Activated CD4-positive, CD25-positive, alpha-beta regulatory T cell treated with anti-CD3 and anti-CD28 coated beads, Interleukin-2, amount 50 U/mL, for 24 hours (primary cell): Measurements from ENCODE around the gene AKAP11.
A peak's percentile ranks its signal among the peaks of the same experiment; 100 is the strongest.

Experiments
- ATAC-seq, 2 donors: fragments of 150-1000 bp; cut with Tn5 transposase; one replicate each; pipeline ENCODE4 v1.10.0; 2021; ENCODE audit warnings: mild to moderate bottlenecking in 1 of 2, moderate library complexity in 1 of 2

The AKAP11 gene

GRCh38 chr13:42275506-42275905 is 3.6 kb downstream of the AKAP11 start:
- peak; percentile 15 to 17 for ATAC-seq

GRCh38 chr13:42276683-42277082 is 4.7 kb downstream of the AKAP11 start:
- no peak for ATAC-seq

- no peak for ATAC-seq
These were observed 5.8 kb downstream of the AKAP11 start for GRCh38 chr13:42277618-42278276.

GRCh38 chr13:42279080-42279479 is 7.1 kb downstream of the AKAP11 start:
- ATAC-seq, result peak; percentile 66 to 68

GRCh38 chr13:42279986-42280385 is 8.0 kb downstream of the AKAP11 start:
- ATAC-seq, result no peak

GRCh38 chr13:42280537-42280936 is 8.6 kb downstream of the AKAP11 start:
- ATAC-seq, result no peak

- ATAC-seq, result no peak
These were observed 11.6 kb downstream of the AKAP11 start for GRCh38 chr13:42283574-42283973.

GRCh38 chr13:42284068-42284467 is 12.1 kb downstream of the AKAP11 start:
- no peak for ATAC-seq

GRCh38 chr13:42298392-42298791 is 26.4 kb downstream of the AKAP11 start:
- no peak for ATAC-seq

- ATAC-seq, result peak; percentile 21 to 55
These were observed 33.6 kb downstream of the AKAP11 start for GRCh38 chr13:42305503-42305902.

GRCh38 chr13:42307461-42307860 is 35.5 kb downstream of the AKAP11 start:
- ATAC-seq, result no peak

GRCh38 chr13:42312817-42313431 is 41.0 kb downstream of the AKAP11 start:
- peak; percentile 71 to 90 for ATAC-seq

- no peak for ATAC-seq
These were observed 46.6 kb downstream of the AKAP11 start for GRCh38 chr13:42318570-42318969.

- no peak for ATAC-seq
These were observed 48.4 kb downstream of the AKAP11 start for GRCh38 chr13:42320375-42320787.

- ATAC-seq, result no peak
These were observed 50.9 kb downstream of the AKAP11 start for GRCh38 chr13:42322806-42323205.

- no peak for ATAC-seq
These were observed 52.8 kb downstream of the AKAP11 start for GRCh38 chr13:42324704-42325103.

- ATAC-seq, result no peak
These were observed 55.8 kb downstream of the AKAP11 start for GRCh38 chr13:42327725-42328124.

GRCh38 chr13:42328672-42329071 is 56.7 kb downstream of the AKAP11 start:
- peak; percentile 34 to 41 for ATAC-seq

GRCh38 chr13:42329239-42329638 is 57.3 kb downstream of the AKAP11 start:
- ATAC-seq, result peak; percentile 37 to 58

GRCh38 chr13:42331009-42331408 is 59.1 kb downstream of the AKAP11 start:
- no peak for ATAC-seq

- peak; percentile 56 to 58 for ATAC-seq
These were observed 61.8 kb downstream of the AKAP11 start for GRCh38 chr13:42333613-42334328.

- ATAC-seq, result no peak
These were observed 62.4 kb downstream of the AKAP11 start for GRCh38 chr13:42334329-42334706.

- no peak for ATAC-seq
These were observed 66.1 kb downstream of the AKAP11 start for GRCh38 chr13:42337808-42338600.
